ENCODE measurements around the gene CCDC149. TPM values are rescaled to one million over a fixed set of nuclear protein-coding genes. Genes with fewer than 3 reads are reported as not detected.

CCDC149 gene
- total RNA-seq, 1 donor: 8.6 TPM

- H3K4me3 ChIP-seq (ENCODE audit: low read depth, low read length): no peak overlapping the region
- DNase-seq (ENCODE audit: low read depth): no peak
- TF ChIP-seq CTCF (IDR thresholded peaks at IDR 0.05; ENCODE audit: insufficient read depth, low read depth, low read length): no peak
Observed at GRCh38 chr4:24769571-24769970, 143.3 kb downstream of the CCDC149 start.

- TF ChIP-seq CTCF (IDR thresholded peaks at IDR 0.05; ENCODE audit: insufficient read depth, low read depth, low read length): no peak
Observed at GRCh38 chr4:24768604-24769003, 144.2 kb downstream of the CCDC149 start.

GRCh38 chr4:24768006-24768405 is 144.8 kb downstream of the CCDC149 start:
- DNase-seq (ENCODE audit: low read depth): no peak
- no peak overlapping the region for H3K4me3 ChIP-seq (ENCODE audit: low read depth, low read length)
- no peak for TF ChIP-seq CTCF (IDR thresholded peaks at IDR 0.05; ENCODE audit: insufficient read depth, low read depth, low read length)

More at GRCh38 chr4:24768604-24769003, 144.2 kb downstream of the CCDC149 start:
- no peak for DNase-seq (ENCODE audit: low read depth)
- no peak overlapping the region for H3K4me3 ChIP-seq (ENCODE audit: low read depth, low read length)

- no peak overlapping the region for H3K4me3 ChIP-seq (ENCODE audit: low read depth, low read length)
- TF ChIP-seq CTCF (IDR thresholded peaks at IDR 0.05; ENCODE audit: insufficient read depth, low read depth, low read length): no peak
- DNase-seq (ENCODE audit: low read depth): peak; percentile 79
Observed at GRCh38 chr4:24765376-24765988, 147.4 kb downstream of the CCDC149 start.

- no peak overlapping the region for H3K4me3 ChIP-seq (ENCODE audit: low read depth, low read length)
- no peak for DNase-seq (ENCODE audit: low read depth)
- TF ChIP-seq CTCF (IDR thresholded peaks at IDR 0.05; ENCODE audit: insufficient read depth, low read depth, low read length): no peak
Observed at GRCh38 chr4:24764345-24764744, 148.5 kb downstream of the CCDC149 start.

- peak; percentile 59 for DNase-seq (ENCODE audit: low read depth)
- no peak overlapping the region for H3K4me3 ChIP-seq (ENCODE audit: low read depth, low read length)
- TF ChIP-seq CTCF (IDR thresholded peaks at IDR 0.05; ENCODE audit: insufficient read depth, low read depth, low read length): no peak
Observed at GRCh38 chr4:24763631-24764297, 149.1 kb downstream of the CCDC149 start.

Small RNA genes lying within 50 kb of the gene (small RNA-seq; reads per million reads assigned to genes)
- not detected for gene AC006390.1

Other genes with a start within 250 kb of the CCDC149 start
- 14.2 and 21.9 TPM in 2 replicates for gene SOD3, start 117.5 kb downstream of the CCDC149 start, total RNA-seq
- gene LGI2, start 117.9 kb upstream of the CCDC149 start, total RNA-seq: not detected in 2 replicates
- 4.5 and 6.5 TPM in 2 replicates for gene SEPSECS, start 247.4 kb upstream of the CCDC149 start, total RNA-seq

Measured in fibroblast of villous mesenchyme (primary cell).